ENCODE measurements around the gene FLOT2.
"Not testable (repeated sequence)": the region's sequence is repeated elsewhere in the genome, so short reads cannot be mapped to it uniquely, and the experiment has no call there.

The FLOT2 gene

DNA sequence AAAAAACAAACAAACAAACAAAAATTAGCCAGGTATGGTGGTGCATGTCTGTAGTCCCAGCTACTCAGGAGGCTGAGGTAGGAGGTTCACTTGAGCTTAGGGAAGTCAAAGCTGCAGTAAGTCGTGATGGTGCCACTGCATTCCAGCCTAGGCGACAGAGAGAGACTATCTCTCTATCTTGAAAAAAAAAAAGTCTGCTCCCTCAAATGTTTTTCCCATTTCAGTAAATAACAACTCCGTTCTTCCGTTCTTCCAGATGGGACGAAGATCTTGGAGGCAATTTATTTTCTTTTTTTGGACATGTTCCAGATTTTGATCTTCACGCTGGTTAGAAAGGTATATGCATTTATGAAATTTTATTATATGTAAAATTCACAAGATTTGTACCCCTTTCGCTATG, 23.7 kb downstream of the FLOT2 start:
- no peak for DNase-seq (ENCODE audit: low read depth in 3 of 3)

DNA sequence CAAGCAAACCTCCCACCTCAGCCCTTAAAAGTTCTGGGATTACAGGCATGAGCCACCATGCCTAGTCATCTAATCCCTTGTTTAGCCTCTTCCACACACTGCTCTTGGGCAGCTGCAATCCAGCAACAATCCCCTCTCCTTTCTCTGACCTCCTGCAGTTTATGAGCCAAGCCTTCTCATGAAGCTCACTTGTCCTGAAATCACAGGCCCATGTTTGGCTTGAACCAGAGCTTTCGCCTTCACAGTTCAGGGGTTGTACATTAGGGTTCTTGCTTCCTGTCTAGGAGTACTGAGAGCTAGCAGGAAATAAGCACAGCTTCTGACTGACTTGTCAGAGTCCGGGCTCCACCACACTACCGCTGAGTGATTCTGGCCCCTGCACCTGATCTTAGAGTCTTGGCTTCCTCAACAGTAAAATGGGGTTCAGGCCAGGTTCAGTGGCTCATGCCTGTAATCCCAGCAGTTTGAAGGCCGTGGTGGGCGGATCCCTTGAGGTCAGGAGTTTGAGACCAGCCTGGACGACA, 26.4 kb downstream of the FLOT2 start:
- no peak for DNase-seq (ENCODE audit: low read depth in 3 of 3)

DNA sequence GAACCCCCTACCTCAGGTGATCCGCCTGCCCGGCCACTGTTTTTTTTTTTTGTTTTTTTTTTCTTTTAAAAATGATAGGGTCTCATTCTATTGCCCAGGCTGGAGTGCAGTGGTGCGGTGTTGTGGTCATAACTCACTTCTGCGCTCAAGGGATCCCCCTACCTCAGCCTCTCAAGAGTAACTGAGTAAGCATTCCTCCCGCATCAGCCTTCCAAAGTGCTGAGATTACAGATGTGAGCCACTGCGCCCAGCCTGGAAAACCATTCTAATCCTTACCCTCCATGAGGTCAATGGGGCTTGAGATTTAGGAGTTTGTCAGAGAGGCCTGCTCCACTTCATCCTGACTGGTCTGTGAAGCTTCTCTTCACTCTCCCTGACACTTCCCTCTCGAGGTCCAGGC, 30.3 kb downstream of the FLOT2 start:
- DNase-seq (ENCODE audit: low read depth in 3 of 3), result no peak

DNA sequence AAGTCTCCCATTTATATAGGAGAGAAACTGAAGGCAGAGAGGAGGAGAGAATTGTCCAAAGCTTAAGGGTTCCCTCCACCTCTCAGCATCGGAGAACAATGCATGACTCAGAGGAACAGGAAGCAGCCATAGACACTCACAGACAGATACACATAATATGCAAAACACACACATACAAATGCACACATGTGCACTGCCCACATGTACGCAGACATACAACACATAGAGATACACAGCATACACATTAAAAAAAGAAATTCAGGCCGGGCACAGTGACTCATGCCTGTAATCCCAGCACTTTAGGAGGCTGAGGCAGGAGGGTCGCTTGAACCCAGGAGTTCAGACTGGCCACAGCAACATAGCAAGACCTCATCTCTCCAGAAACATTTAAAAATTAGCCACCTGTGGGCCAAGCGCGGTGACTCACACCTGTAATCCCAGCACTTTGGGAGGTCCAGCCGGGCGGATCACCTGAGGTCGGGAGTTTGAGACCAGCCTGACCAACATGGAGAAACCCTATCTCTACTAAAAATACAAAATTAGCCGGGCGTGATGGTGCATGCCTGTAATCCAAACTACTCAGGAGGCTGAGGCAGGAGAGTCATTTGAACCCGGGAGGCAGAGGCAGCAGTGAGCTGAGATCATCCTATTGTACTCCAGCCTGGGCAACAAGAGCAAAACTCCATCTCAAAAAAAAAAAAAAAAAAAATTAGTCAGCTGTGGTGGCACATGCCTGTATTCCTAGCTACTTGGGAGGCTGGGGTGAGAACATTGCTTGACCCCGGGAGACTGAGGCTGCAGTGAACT, 31.4 kb downstream of the FLOT2 start:
- DNase-seq (ENCODE audit: low read depth in 3 of 3), result no peak

DNA sequence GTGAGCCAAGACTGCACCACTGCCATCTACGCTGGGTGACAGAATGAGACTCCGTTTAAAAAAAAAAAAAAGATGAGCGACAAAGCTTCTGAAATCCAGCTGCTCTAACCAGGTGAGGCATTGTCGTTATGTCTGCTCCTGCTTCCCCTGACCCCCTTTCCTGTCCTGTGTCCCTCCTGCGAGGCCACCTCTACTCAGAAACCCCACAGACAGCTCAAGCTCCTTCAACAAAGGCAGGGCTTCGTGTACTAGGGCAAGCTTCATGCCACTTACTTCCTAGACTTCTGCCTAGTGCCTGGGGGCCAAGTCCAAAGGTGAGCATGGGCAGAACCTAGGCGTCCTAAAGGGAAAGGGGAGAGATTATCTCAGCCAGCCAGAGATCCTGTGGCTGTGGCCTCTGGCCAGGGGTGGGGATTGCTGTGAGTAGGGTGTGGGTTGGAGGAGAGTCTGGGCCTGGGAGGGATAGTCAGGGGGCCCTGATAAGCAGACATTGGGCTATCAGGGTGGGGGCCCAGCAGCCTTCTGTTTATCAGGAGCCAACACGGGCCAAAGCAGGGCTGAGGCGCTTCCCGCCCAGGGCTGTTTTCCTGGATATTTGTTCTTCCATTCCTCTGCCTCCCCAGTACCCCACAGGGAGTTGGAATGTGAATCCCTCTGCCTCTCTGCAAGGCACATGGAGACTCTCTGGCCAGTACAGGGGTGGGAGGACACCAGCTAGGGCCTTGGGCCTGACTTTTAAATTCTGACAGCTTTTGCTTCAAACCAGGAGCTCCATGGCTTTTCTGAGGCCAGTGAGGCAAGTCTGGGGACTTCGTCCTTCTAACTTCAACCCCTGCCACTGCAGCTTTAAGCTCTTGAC, 32.3 kb downstream of the FLOT2 start:
- no peak for DNase-seq (ENCODE audit: low read depth in 3 of 3)

DNA sequence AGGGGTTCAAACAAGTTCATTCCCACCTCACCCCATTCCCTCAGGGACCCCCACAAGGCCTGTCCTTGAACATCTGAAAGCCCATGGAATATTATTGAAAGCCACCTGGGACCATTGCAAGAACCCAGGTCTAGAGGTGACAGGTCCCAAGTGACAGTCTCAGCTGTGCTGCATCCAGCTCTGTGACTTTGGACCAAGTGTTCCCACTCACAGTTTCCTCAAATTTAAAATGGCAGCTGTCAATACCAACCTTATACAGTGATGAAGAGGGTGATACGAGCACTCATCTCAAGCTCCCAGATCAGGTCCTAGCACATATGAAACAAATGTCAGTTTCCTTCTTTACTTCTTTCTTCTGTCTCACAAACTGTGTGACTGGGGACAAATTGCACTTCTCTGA, 33.6 kb downstream of the FLOT2 start:
- no peak for DNase-seq (ENCODE audit: low read depth in 3 of 3)

DNA sequence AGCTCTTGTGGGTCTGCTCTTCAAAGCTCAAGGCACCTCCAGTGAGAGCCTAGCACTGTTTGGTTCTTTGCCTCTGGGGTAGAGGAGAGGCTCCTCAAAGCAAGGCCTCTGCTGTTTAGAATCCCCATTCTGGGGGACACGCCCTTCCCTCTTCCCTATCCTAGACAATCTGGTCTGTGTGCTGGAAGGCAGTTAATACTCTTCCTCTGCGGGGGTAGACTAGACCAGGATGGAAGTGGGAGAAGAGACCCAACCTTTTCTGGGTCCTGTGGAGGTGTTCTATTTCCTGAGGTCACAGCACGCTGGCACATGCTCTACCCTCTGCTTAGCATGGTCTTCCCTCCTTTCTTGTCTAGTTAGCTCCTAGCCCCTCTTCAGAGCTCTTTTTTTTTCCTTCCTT, 35.0 kb downstream of the FLOT2 start:
- DNase-seq (ENCODE audit: low read depth in 3 of 3), result no peak

DNA sequence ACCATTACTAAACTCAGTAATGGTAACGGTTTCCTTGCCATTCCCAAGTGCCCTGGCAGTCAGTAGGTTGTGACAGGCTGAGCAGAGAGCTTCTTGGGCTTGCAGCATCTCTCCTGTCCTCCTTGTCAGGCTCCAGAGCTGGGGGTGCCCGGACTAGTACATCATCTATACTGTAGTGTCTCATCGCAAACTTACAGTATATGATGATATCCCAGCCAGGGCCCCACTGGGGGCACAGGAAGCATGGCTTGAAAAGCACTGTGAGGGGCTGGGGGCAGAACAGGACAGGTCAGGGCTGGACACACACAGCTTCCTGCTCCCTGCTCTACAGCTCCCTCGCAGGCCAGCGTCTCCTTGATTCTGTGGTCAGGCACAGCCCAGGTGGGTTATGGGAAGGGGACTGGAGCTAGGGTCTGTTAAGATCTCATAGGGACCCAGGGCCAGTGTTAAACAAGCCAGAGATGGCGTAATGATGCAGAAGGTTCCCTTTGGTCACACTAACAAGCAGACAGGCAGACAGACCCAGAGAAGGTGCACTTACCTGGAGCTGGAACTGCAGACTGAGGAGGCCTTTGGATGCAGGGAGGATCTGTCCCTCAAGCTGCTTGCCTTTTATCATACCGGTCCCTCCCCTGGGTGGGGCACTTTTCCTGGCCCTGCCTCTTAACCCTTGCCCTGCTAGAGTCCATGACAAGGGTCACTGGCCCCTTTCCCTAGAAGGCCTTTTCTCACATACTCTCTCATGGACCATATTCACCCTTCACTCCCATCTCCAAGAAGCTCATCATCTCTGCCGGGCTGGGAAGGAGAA, 35.9 kb downstream of the FLOT2 start:
- no peak for DNase-seq (ENCODE audit: low read depth in 3 of 3)

DNA sequence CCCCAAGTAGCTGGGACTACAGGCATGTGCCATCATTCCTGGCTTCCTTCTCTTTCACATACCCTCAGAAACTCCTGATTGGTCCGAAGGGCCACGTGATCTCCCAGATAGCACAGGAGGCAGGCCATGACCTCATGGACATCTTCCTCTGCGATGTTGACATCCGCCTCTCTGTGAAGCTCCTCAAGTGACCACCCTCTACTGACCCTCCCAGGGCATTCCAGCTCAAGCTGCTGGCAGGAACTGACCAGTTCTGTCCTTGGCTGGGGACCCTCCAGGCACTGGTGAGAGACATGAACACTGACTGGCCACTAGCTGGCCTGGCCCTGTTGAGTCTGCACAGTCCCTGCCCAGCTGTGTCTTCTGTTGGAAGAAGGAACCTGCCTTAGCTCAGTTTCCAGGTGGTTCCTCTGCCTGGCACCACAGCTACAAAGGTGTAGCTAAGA, 37.1 kb downstream of the FLOT2 start:
- no peak for DNase-seq (ENCODE audit: low read depth in 3 of 3)

DNA sequence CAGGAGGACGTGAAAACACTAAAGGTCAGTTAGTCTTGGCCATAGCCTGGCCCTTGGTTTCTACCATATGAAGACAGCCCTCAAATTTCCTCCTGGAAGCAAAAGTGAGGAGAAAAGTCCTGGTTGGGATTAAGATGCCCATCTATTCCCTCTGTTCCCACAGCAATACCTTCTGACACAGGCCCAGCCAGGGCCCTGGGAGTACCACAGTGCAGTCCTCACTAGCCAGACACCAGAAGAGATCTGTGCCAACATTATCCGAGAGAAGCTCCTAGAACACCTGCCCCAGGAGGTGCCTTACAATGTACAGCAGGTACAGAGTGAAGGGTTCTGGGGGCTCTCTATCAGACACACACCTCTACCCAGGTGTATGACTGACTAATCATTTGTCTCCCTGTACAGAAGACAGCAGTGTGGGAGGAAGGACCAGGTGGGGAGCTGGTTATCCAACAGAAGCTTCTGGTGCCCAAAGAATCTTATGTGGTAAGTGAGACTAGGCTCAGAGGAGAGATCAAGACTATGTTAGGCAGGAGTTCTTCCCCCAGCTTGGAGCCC, 38.7 kb downstream of the FLOT2 start:
- DNase-seq (ENCODE audit: low read depth in 3 of 3), result no peak

DNA sequence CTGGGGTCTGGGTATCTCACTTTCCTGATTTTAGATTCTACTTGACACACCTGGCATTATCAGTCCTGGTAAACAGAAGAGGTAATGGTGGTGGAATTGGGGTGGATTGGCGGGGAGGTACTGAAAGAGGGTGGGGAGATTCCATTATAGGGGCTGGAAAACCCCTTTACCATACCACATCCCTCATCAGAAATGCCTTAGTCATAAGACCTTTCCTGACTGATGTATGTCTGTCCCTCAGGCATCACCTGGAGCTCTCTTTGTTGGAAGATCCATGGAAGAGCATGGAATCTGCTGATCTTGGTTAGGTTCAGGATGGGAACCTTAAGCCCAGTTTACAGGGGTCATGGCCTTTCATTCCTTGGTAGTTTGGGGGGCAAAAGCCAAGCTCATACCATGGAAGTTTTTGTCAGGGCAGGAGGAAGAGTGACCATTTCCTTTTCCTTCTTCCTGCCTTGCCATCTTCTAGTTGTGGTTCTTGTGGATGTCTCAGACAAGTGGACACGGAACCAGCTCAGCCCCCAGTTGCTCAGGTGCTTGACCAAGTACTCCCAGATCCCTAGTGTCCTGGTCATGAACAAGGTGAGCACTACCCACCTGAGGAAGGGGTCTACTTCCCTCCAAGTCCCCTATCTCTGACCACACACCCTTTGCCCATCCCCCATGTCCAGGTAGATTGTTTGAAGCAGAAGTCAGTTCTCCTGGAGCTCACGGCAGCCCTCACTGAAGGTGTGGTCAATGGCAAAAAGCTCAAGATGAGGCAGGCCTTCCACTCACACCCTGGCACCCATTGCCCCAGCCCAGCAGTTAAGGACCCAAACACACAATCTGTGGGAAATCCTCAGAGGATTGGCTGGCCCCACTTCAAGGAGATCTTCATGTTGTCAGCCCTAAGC, 39.4 kb downstream of the FLOT2 start:
- no peak for DNase-seq (ENCODE audit: low read depth in 3 of 3)

DNA sequence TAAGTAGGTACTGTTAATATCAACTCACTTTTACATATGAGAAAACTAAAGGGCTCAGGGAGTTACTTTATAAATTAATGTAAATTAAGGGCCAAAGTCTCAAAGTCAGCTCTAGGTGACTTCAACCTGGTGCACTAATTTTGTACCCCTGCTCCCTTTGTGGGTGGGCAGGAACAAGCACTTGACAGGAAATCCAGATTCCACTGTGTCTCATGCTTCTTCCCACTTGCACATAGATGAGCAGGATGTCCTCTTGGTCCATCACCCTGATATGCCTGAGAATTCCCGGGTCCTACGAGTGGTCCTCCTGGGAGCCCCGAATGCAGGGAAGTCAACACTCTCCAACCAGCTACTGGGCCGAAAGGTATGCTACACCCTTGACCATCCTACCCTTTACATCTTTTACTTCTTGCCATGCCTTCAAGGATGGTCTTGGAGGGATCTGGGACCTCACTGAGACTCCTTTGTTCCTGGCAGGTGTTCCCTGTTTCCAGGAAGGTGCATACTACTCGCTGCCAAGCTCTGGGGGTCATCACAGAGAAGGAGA, 41.4 kb downstream of the FLOT2 start:
- DNase-seq (ENCODE audit: low read depth in 3 of 3), result no peak

DNA sequence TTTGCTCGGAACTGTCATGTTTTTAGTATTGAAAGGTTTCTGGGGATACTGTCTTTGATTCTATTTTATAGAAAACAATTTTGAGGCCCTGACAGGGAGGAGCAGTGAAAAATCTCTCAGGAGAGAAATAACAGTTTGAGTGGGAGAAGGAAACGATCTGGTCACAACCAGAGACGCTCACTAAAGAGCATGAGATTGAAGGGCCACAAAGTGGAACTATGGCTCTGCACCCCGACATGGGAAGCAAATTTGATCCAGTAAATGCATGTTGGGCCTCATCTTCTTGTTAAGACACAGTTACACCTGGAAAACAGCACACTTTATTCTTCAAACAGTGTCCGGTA, 42.2 kb downstream of the FLOT2 start:
- DNase-seq (ENCODE audit: low read depth in 3 of 3), result no peak

DNA sequence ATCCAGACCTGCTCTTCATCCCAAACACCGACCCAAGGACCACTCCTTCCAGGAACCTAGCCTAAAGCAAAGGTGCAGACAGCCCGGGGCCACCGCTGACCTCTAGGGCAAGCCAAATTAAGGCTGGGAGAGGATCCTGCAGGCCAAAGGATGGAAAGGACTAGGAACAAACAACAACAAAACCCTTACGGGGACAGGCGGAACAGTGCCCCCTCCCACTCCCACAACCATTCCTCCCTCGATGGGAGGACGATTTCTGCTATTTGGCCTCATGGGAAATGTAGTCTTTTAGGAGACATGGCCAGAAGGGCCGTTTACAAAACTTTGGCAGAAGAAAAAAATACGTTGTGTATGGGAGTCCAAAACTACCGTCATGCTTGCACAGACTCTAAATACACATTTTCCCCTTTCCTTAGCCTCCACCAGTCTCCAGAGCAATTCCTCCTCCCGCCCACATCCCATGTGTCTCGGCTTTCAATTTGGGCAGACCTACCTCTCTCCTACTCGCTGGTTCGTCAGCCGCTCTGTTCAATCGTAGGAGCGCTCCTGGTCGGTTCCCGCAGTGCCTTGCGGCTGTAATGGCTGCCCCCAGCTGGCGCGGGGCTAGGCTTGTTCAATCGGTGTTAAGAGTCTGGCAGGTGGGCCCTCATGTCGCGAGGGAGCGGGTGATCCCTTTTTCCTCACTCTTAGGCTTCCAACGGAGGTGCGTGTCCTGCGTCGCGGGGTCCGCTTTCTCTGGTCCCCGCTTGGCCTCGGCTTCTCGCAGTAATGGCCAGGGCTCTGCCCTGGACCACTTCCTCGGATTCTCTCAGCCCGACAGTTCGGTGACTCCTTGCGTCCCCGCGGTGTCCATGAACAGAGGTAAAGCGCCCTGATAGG, 42.8 kb downstream of the FLOT2 start, which contains the start of gene ERAL1:
TSS of gene ERAL1 (plus strand) at position 560 of the 879 bp plus-strand sequence. CDS start at position 579, 19 bp downstream.
- DNase-seq (ENCODE audit: low read depth in 3 of 3), result peak; percentile 63 to 73 (median 65)

DNA sequence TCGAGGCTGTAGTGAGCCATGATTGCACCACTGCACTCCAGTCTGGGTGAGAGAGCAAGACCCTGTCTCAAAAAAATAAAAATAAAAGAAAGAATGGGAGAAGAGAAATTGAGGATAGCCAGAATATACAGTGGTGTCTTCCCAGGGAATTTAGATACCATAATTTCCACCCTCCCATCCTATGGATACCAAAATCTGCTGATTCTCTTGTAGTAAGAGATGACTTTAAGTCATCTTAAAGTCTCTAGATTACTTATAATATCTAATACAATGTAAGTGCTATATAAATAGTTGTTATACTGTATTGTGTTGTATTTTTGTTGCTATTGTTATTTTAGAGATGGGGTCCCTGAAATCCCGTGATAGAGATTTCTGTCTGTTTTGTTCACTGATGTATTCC, 44.2 kb downstream of the FLOT2 start:
- DNase-seq (ENCODE audit: low read depth in 3 of 3), result no peak

DNA sequence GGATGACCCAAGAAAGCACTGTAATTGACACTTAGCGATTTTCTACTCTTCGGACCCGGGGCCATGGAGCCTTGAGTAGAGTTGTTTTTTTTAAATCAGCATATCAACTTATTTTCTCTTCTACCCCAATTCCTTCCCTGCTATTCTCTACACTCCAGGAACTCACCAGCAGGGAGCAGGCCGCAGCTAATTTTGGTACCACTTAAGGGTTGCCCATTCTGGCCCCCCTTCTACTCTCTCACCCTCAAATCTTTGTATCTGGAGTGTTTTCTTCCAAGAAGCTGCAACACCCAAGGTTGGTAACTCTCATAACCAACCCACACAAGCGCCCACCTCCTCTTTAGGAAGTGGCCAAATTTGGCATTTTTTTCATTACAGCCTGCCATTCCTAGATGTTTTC, 48.3 kb downstream of the FLOT2 start:
- no peak for DNase-seq (ENCODE audit: low read depth in 3 of 3)

DNA sequence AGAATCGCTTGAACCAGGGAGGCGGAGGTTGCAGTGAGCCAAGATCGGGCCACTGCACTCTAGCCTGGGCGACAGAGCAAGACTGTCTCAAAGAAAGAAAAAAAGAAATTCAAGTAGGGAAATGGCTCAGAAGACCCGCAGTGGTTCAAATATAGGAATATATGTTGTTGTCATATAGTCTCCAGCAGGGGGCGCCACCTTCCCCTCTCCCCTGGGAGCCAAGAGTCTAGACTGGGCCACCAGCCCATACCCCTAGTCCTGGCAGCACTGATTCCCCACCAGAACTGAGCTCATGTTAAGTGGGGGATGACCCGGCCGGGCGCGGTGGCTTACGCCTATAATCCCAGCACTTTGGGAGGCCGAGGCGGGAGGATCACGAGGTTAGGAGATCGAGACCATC, 48.9 kb downstream of the FLOT2 start:
- peak; percentile 15 to 36 (median 36) for DNase-seq (ENCODE audit: low read depth in 3 of 3)

DNA sequence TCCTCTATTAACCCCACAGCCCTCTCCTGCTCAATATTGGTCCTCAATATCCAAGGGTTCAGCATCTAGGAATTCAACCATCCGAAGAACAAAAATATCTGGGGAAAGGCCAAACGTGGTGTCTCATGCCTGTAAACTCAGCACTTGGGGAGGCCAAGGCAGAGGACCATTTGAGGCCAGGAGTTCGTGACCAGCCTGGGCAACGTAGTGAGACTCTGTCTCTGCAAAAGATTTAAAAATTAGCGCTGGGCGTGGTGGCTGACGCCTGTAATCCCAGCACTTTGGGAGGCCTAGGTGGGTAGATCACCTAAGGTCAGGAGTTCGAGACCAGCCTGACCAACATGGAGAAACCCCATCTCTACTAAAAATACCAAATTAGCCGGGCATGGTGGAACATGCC, 50.8 kb downstream of the FLOT2 start:
- DNase-seq (ENCODE audit: low read depth in 3 of 3), result not testable (repeated sequence)

DNA sequence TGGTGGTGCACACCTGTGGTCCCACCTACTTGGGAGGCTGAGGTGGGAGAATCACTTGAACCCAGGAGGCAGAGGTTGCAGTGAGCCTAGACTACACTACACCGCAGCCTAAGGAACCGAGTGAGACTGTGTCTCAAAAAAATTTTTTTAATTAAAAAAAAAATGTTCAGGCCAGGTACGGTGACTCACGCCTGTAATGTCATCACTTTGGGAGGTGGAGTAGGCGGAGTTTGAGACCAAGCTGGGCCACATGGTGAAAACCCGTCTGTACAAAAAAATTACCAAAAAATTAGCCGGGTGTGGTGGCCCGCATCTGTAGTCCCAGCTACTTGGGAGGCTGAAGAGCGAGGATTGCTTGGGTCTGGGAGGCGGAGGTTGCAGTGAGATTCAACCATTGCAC, 51.3 kb downstream of the FLOT2 start:
- DNase-seq (ENCODE audit: low read depth in 3 of 3), result peak in 1 of 3 experiments; percentile 5

All from stimulated activated CD4-positive, alpha-beta T cell treated with anti-CD3 and anti-CD28 coated beads, TNF-alpha, amount 100 ng/mL, for 4 hours (primary cell).